ENCODE measurements around the gene ABLIM1. TPM values are rescaled to one million over a fixed set of nuclear protein-coding genes. Genes with fewer than 3 reads are reported as not detected.

The ABLIM1 gene
- total and polyA plus RNA-seq, 2 experiments from 2014 or later, result 21.9 to 45.1 TPM

DNA sequence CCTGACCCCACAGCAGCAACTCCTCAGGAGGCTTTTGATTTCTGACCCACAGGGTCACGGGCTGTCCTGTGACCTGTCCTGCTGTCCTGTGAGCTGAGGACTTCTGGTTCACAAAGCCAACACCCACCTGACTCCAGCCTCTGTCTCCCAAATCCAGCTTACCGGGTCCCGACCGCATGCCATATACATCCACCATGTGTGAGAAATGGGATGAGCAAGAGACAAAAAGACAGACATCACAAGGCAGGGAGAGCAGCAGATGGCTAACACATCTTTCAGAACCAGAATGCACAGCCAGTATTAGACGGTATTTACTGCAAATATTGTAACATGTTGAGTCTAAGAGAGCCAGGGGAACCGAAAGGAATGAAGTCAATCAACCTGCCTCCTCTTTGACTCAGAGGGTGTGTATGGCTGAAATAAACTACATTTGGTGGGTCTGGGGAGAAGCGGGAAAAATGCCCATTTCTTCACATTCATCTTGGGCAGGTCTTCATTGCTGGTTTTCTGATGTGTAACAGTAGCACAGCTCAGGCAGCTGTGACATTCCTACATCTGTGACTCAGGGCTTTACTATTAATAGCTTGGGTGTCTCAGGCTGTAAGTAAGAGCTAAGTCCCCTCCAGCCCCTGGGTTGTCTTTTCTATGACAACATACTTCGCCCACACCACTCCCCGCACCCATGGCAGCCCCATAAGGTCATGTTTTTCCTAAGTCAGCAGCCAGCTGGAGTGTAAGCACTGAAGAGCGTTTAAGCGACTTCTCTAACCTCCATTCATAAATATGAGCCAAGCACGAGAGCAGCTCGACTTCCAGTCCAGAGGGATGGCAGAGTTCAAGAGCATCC, 25.0 kb downstream of the ABLIM1 start:
- Histone ChIP-seq H3K36me3 (ENCODE audit: insufficient read depth) (no peaks in the 10 kb centered on the region), H3K9me2 (ENCODE audit: insufficient read depth) (no peaks in the 10 kb centered on the region; the same call in 1 of the 2 replicates), H3K4me2 (peak overlapping the region; percentile 97; the same call in 1 of the 2 replicates), H4K20me1 (replicated peaks; ENCODE audit: insufficient read depth) (no peaks in the 10 kb centered on the region), H3K27me3 (ENCODE audit: insufficient read depth) (peaks cover 33% of the 10 kb centered on the region), H3F3A (replicated peaks; ENCODE audit: low read depth) (no peaks in the 10 kb centered on the region), H3K4me3 (no peak overlapping the region), H3K4me1 (ENCODE audit: insufficient read depth) (peaks cover 24% of the 10 kb centered on the region), H3K79me2 (replicated peaks; ENCODE audit: insufficient read depth) (no peaks in the 10 kb centered on the region), H2AFZ (peak overlapping the region; percentile 56), H3K27ac (ENCODE audit: low read depth) (no peak overlapping the region)
- DNase-seq (ENCODE audit: low spot score), result no peak
- TF ChIP-seq, protein P1, sequence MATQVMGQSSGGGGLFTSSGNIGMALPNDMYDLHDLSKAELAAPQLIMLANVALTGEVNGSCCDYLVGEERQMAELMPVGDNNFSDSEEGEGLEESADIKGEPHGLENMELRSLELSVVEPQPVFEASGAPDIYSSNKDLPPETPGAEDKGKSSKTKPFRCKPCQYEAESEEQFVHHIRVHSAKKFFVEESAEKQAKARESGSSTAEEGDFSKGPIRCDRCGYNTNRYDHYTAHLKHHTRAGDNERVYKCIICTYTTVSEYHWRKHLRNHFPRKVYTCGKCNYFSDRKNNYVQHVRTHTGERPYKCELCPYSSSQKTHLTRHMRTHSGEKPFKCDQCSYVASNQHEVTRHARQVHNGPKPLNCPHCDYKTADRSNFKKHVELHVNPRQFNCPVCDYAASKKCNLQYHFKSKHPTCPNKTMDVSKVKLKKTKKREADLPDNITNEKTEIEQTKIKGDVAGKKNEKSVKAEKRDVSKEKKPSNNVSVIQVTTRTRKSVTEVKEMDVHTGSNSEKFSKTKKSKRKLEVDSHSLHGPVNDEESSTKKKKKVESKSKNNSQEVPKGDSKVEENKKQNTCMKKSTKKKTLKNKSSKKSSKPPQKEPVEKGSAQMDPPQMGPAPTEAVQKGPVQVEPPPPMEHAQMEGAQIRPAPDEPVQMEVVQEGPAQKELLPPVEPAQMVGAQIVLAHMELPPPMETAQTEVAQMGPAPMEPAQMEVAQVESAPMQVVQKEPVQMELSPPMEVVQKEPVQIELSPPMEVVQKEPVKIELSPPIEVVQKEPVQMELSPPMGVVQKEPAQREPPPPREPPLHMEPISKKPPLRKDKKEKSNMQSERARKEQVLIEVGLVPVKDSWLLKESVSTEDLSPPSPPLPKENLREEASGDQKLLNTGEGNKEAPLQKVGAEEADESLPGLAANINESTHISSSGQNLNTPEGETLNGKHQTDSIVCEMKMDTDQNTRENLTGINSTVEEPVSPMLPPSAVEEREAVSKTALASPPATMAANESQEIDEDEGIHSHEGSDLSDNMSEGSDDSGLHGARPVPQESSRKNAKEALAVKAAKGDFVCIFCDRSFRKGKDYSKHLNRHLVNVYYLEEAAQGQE (IDR thresholded peaks at IDR 0.05; ENCODE audit: unreplicated experiment), result no peak
- TF ChIP-seq, protein P2, sequence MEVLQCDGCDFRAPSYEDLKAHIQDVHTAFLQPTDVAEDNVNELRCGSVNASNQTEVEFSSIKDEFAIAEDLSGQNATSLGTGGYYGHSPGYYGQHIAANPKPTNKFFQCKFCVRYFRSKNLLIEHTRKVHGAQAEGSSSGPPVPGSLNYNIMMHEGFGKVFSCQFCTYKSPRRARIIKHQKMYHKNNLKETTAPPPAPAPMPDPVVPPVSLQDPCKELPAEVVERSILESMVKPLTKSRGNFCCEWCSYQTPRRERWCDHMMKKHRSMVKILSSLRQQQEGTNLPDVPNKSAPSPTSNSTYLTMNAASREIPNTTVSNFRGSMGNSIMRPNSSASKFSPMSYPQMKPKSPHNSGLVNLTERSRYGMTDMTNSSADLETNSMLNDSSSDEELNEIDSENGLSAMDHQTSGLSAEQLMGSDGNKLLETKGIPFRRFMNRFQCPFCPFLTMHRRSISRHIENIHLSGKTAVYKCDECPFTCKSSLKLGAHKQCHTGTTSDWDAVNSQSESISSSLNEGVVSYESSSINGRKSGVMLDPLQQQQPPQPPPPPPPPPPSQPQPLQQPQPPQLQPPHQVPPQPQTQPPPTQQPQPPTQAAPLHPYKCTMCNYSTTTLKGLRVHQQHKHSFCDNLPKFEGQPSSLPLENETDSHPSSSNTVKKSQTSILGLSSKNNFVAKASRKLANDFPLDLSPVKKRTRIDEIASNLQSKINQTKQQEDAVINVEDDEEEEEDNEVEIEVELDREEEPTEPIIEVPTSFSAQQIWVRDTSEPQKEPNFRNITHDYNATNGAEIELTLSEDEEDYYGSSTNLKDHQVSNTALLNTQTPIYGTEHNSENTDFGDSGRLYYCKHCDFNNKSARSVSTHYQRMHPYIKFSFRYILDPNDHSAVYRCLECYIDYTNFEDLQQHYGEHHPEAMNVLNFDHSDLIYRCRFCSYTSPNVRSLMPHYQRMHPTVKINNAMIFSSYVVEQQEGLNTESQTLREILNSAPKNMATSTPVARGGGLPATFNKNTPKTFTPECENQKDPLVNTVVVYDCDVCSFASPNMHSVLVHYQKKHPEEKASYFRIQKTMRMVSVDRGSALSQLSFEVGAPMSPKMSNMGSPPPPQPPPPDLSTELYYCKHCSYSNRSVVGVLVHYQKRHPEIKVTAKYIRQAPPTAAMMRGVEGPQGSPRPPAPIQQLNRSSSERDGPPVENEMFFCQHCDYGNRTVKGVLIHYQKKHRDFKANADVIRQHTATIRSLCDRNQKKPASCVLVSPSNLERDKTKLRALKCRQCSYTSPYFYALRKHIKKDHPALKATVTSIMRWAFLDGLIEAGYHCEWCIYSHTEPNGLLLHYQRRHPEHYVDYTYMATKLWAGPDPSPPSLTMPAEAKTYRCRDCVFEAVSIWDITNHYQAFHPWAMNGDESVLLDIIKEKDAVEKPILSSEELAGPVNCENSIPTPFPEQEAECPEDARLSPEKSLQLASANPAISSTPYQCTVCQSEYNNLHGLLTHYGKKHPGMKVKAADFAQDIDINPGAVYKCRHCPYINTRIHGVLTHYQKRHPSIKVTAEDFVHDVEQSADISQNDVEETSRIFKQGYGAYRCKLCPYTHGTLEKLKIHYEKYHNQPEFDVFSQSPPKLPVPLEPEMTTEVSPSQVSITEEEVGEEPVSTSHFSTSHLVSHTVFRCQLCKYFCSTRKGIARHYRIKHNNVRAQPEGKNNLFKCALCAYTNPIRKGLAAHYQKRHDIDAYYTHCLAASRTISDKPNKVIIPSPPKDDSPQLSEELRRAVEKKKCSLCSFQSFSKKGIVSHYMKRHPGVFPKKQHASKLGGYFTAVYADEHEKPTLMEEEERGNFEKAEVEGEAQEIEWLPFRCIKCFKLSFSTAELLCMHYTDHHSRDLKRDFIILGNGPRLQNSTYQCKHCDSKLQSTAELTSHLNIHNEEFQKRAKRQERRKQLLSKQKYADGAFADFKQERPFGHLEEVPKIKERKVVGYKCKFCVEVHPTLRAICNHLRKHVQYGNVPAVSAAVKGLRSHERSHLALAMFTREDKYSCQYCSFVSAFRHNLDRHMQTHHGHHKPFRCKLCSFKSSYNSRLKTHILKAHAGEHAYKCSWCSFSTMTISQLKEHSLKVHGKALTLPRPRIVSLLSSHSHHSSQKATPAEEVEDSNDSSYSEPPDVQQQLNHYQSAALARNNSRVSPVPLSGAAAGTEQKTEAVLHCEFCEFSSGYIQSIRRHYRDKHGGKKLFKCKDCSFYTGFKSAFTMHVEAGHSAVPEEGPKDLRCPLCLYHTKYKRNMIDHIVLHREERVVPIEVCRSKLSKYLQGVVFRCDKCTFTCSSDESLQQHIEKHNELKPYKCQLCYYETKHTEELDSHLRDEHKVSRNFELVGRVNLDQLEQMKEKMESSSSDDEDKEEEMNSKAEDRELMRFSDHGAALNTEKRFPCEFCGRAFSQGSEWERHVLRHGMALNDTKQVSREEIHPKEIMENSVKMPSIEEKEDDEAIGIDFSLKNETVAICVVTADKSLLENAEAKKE (CRISPR knock-in tag; IDR thresholded peaks at IDR 0.05), result no peak
- TF ChIP-seq, protein P3, sequence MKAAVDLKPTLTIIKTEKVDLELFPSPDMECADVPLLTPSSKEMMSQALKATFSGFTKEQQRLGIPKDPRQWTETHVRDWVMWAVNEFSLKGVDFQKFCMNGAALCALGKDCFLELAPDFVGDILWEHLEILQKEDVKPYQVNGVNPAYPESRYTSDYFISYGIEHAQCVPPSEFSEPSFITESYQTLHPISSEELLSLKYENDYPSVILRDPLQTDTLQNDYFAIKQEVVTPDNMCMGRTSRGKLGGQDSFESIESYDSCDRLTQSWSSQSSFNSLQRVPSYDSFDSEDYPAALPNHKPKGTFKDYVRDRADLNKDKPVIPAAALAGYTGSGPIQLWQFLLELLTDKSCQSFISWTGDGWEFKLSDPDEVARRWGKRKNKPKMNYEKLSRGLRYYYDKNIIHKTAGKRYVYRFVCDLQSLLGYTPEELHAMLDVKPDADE (IDR thresholded peaks at IDR 0.05), result no peak
- TF ChIP-seq JUNB (IDR thresholded peaks at IDR 0.05; ENCODE audit: unreplicated experiment) (no peak), ZNF114 (CRISPR knock-in tag; IDR thresholded peaks at IDR 0.05) (no peak), POLR2AphosphoS5 (IDR thresholded peaks at IDR 0.05; ENCODE audit: low read depth) (no peak), NANOG (IDR thresholded peaks at IDR 0.05; ENCODE audit: borderline replicate concordance) (no peak), CREB1 (CRISPR knock-in tag; IDR thresholded peaks at IDR 0.05; ENCODE audit: low read depth) (no peak)
- TF ChIP-seq, protein P4, sequence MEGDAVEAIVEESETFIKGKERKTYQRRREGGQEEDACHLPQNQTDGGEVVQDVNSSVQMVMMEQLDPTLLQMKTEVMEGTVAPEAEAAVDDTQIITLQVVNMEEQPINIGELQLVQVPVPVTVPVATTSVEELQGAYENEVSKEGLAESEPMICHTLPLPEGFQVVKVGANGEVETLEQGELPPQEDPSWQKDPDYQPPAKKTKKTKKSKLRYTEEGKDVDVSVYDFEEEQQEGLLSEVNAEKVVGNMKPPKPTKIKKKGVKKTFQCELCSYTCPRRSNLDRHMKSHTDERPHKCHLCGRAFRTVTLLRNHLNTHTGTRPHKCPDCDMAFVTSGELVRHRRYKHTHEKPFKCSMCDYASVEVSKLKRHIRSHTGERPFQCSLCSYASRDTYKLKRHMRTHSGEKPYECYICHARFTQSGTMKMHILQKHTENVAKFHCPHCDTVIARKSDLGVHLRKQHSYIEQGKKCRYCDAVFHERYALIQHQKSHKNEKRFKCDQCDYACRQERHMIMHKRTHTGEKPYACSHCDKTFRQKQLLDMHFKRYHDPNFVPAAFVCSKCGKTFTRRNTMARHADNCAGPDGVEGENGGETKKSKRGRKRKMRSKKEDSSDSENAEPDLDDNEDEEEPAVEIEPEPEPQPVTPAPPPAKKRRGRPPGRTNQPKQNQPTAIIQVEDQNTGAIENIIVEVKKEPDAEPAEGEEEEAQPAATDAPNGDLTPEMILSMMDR (conservative IDR thresholded peaks at IDR 0.05; ENCODE audit: low read depth in 2 of 2), result no peak
- peaks cover 20% of the 10 kb centered on the region; the same call in 2 of the 3 replicates for H3K4me1 Mint-ChIP-seq
- H3K27ac Mint-ChIP-seq, result no peak overlapping the region
- H3K4me3 Mint-ChIP-seq, result no peak overlapping the region
- peaks cover 20% of the 10 kb centered on the region for H3K27me3 Mint-ChIP-seq (ENCODE audit: insufficient read depth, low read depth, poor library complexity)
- ATAC-seq, result no peak
- no peaks in the 10 kb centered on the region for H3K9me3 Mint-ChIP-seq
- H3K36me3 Mint-ChIP-seq (ENCODE audit: low read depth), result no peaks in the 10 kb centered on the region
